Bronchial epithelial cell (primary cell): Measurements from ENCODE around the gene ERN2. TPM values are rescaled to one million over a fixed set of nuclear protein-coding genes. Genes with fewer than 3 reads are reported as not detected.

Experiments used
- DNase-seq: peaks from one replicate; pipeline ENCODE4 v3.0.0-alpha.2; 2010; ENCODE audit warnings: low read depth
- FAIRE-seq: peaks from 2 replicates; lab custom pipeline; 2011; peaks lifted over from hg19 to GRCh38; lab: Jason Lieb, UNC
- H3K27me3 ChIP-seq: 2 replicates; pipeline ENCODE4 v1.5.1; 2011; ENCODE audit warnings: low read length; ENCODE audit not compliant: control insufficient read depth, insufficient read depth
- H3K36me3 ChIP-seq: 2 replicates; pipeline ENCODE4 v1.5.1; 2011; ENCODE audit warnings: low read length; ENCODE audit not compliant: control insufficient read depth, insufficient read depth
- H3K4me3 ChIP-seq: 2 replicates; pipeline ENCODE4 v1.5.1; 2011; ENCODE audit warnings: mild to moderate bottlenecking, low read depth, low read length, control low read depth
- CTCF ChIP-seq: IDR thresholded peaks from 2 replicates; pipeline ENCODE4 v1.5.1; 2011; ENCODE audit warnings: mild to moderate bottlenecking, moderate library complexity, low read length, control low read depth, inconsistent platforms; ENCODE audit not compliant: insufficient read depth, severe bottlenecking
- total RNA-seq: library from RNA; depleted of rRNA; stranded (reverse); fragments of >200 nt; gene quantifications from 2 replicates; pipeline ENCODE4 v1.2.1, GENCODE V29; 2014

ERN2 gene
- total RNA-seq, 1 donor from 2014 or later = 0.26 TPM

DNA sequence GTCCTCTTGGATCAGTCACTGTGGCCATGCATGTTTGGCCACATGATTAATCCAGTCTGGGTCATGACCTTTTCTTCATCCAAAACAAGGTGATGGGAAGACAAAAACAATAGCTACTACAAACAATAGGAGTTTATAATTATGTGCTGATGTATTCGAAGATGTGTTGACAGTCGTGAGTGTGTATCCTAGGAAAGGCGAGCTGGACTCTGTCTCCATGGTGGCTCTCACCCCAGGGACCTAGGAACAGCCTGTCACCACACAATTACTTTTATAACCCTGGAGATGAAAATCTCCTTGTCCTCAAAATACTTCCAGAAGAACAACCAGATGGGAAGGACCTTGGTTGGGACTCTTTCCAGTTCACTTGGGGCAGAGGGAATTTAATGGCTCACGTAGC is 44.1 kb downstream of the ERN2 start:
- FAIRE-seq = no peak
- DNase-seq = no peak
- no peak overlapping the region for H3K4me3 ChIP-seq
- TF ChIP-seq CTCF = no peak
- no peaks in the 10 kb centered on the region for H3K27me3 ChIP-seq
- H3K36me3 ChIP-seq = peaks cover 15% of the 10 kb centered on the region

- FAIRE-seq (no peak), DNase-seq (no peak)
- Histone ChIP-seq H3K27me3 (no peaks in the 10 kb centered on the region), H3K36me3 (peaks cover 16% of the 10 kb centered on the region), H3K4me3 (no peak overlapping the region)
- no peak for TF ChIP-seq CTCF
These were observed 44.8 kb downstream of the ERN2 start for GRCh38 chr16:23668225-23668624.

DNA sequence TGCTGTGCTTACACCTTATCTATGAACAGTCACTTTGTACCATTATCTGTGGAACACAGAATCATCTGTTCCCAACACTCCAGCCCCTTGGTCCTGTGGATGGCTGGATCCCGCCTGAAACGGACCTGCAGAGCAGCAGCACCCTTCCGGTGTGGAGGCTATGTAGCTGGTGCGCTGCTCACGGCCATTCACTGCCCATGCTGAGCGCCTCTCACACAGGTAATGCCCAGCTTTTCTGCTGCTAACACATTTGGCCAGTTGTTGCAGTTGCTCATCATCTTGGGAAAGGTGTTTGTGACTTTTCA is 45.7 kb downstream of the ERN2 start:
- FAIRE-seq (no peak), DNase-seq (no peak)
- peaks cover 20% of the 10 kb centered on the region for H3K36me3 ChIP-seq
- H3K27me3 ChIP-seq = no peaks in the 10 kb centered on the region
- no peak for TF ChIP-seq CTCF
- H3K4me3 ChIP-seq = no peak overlapping the region

DNA sequence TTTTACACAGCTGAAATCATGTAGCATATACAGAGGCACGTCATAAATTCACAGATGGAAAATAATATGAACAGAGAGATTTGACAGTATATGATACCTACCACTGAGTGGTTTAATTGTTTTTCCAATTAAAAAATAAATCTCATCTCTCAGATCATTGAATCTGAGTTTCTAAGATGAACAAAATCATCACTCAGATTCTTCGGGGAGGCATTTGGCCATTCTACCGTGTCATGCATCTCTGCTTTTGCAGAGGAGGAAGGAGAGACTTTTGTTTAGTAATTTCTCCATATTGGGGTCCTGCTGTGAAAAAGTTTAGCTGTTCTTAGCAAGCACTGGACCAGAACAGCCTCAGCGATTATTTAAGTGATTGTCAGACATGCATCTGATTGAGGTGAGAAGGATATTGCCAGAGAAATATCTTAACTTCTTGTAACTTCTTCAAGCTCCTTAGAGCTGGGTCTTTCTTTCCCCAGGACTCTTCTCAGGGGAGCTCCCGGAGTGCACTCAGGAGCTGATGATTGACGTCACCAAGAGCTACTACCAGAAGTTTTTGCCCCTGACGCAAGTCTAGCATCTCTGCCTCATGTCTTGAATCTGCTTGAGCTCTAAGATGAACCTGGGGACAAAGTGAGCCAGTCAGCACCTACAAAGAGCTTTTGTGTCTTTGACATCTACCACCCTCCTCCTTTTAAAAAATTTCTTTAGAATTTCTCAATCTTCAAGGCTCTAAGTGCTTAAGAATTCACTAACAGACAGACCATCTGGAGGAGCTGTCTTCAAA is 46.3 kb downstream of the ERN2 start:
- no peak overlapping the region for H3K4me3 ChIP-seq

DNA sequence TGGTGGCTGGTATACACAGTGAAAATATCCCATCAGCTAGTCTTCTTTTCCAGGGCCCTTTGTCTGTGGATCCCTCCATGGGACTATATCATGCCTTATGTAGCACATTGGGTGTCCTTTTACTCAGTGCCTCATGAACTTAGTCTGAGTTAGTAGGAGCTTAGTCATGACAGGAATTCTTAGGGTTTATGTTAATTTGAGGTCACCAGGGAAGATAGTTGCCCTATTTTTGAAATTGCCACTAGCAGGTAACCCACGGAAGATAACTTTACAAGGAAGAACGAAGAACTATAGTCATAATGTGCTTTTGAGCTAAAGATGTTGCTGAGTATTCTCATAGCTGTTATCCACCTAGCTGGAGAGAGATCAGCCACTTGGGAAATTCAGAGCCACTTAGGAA is 49.1 kb downstream of the ERN2 start:
- no peak overlapping the region for H3K4me3 ChIP-seq
- peaks cover 20% of the 10 kb centered on the region for H3K36me3 ChIP-seq
- FAIRE-seq (no peak), DNase-seq (no peak)
- TF ChIP-seq CTCF = no peak
- H3K27me3 ChIP-seq = no peaks in the 10 kb centered on the region

More for the DNA sequence above, 46.3 kb downstream of the ERN2 start:
- TF ChIP-seq CTCF = no peak
- Histone ChIP-seq H3K36me3 (peaks cover 22% of the 10 kb centered on the region), H3K27me3 (no peaks in the 10 kb centered on the region)
- FAIRE-seq (no peak), DNase-seq (no peak)
